Hematopoietic multipotent progenitor cell treated with erythropoietin and hydrocortisone succinate and interleukin-3 and kit ligand, for 15 days (in vitro differentiated cells): Measurements from ENCODE around the gene AMH.

Experiments used
- DNase-seq: peaks from one replicate; pipeline ENCODE4 v3.0.0-alpha.2; 2015; ENCODE audit warnings: low spot score

Gene AMH

DNA sequence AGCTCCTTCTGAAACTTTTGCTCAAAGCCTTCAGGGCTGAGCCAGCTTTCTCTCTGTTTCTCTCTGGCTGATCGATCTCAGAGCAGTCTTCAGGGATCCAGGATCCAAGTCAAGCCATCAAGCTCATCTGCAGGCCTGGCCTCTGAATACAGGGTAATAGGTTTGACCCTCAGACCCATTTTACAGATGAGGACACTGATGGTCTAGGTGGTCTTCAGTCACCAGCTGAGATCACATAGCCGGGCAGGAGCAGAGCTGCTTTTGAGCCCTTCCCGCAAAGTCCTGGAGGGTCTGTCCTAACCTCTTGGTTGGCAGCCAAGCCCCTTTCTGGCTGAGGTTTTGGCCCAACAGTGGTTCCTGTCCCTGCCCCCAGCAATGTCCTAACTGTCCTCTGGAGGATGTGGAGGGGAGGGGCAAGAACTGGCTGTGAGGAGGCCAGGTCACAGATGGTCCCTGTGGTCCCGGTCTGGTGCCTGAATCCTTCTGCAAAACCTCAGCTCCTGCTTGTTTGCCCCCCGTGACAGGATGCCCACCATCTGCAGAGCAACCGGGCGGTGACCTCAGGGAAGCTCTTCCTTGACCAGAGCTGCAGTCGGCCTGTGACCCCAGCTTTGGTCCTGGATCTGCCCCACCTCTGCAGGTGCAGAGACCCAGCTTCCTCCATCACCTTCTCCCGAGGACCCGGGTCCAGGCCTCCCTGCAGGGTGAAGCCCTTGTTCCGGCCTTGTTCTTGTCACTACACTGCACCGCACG is 38.6 kb downstream of the AMH start:
- DNase-seq, result no peak

DNA sequence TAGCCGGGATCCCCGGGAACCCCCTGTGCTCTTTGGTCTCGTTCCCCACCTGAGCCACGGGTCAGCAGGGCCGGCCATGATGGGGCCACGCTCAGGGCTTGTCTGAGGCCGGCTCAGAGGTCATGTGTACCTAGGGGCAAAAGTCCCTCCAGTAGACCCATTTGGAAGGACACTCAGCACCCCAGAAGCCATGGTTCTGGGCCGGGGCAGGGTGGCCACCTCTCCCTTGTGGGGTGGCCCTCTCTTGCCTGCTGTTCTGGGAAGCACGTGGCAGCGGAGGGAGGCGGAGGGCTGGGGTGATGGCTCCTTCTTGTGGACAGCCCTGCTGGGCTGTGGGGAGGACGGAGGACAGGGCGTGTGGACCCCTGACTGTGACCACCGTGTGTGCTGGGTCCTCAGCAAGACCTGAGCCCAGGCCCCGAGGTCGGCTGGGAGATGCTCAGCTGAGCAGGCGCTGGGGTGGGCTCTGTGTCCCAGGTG is 39.3 kb downstream of the AMH start:
- no peak for DNase-seq

DNA sequence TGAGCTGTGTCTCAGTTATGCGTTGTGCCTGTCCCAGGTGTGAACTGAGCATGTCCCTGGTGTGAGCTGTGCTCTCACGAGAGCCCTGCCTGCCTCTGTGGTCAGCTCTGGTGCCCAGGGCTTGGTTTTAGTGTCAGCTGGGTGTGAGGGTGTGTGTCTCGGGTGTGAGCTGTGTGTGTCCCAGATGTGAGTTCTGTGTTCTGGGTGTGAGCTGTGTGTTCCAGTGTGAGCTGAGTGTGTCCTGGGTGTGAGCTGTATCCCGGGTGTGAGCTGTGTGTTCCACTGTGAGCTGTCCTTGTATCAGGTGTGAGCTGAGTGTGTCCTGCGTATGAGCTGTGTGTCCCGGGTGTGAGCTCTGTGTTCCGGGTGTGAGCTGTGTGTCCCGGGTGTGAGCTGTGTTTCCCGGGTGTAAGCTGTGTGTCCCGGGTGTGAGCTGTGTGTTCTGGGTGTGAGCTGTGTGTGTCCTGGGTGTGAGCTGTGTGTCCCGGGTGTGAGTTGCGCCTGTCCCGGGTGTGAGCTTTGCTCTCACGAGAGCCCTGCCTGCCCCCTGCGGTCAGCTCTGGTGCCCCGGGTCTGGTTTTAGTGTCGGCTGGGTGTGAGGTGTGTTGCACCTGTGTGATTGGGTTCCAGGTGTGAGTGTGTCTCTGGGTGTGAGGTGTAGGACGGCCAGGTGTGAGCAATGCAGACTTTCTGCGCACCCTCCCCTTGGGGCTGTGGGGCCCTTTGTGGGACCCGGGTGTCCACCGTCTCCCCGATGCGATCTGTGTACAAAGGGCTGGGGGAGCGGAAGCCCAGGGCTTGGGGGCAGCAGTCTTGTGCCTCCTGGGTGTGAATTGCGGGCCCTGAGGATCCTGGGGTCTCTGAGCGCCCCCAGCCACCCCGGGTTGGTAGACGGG is 39.9 kb downstream of the AMH start:
- no peak for DNase-seq

DNA sequence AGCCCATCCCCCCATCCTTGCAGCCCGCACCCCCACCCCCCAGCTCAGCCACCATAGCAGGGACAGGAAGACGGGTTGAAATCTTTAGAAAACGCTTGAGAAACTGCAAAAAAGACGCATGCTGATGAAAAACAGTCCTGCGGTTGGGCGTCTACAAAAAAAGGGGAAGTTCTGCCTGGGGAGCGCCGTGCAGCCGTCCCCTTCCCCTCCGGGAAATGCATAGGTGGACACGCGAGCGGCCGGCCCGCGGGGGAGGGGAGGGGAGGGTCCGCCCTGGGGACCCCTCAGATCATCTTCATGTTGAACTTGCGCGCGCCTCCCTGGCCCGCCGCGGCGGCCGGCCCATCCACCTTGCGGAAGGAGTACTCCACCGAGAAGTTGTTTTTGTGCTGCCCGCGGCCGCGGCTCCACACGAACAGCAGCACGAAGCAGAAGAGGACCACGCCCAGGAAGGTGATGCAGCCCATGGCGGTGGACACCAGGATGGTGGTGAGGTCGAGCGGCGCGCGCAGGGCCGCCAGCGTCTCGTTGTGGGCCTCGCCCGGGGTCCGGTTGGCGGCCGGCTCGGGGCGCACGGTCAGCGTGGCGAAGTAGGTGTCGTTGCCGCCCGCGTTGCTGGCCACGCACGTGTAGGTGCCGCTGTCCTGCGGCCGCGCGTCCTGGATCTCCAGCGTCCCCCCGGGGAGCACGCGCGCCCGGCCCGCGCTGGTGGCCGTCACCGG is 40.8 kb downstream of the AMH start:
- DNase-seq, result no peak

DNA sequence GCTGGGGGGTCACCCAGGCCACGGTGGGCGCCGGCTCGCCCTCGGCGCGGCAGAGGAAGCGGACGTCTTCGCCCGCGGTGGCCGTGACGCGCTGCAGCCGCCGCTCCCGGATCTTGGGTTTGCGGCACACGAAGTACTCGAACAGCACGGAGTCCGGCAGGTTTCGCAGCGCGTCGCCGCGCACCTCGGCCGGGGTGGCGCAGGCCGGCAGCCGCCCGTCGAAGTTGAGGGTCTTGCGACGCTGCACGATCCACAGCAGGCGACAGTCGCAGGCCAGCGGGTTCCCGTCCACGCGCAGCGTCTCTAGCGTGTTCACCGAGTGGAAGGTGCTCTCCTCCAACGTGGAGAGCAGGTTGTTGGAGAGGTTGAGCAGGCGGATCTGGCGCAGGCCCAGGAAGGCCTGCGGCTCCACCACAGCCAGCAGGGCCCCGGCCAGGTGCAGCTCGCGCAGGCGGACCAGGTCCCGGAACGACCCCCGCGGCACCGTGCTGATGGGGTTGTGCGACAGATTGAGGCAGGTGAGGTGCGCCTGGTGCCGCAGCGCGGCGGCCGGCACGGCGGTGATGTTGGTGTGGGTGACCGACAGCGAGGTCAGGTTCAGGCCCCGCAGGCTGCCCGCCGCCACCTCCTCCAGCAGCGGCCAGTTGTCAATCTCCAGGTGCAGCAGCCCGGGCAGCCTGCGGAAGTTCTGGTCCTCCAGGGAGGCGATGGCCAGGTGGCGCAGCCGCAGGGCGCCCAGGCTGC is 41.5 kb downstream of the AMH start:
- no peak for DNase-seq

DNA sequence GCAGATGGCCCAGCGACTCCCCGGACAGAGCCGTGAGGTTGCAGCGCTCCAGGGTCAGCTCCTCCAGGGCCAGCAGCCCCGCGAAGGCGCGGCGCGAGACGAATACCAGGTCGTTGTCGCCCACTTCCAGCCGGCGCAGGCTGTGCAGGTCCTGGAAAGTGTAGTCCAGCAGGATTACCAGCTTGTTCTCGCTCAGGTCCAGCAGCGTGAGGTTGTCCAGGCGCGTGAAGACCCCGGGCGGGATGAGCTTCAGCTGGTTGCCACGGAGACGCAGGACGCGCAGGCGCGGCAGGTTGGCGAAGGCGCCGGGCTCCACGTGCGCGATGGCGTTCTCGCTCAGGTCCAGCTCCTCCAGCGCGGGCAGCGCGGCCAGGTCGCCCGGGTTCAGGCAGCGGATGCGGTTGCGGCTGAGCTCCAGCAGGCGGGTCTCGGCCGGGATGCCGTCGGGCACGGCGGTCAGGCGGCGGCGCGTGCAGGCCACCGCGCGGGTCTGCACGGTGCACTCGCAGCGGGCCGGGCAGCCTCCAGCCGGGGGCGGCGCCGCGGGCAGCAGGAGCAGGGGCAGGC is 42.1 kb downstream of the AMH start:
- no peak for DNase-seq

DNA sequence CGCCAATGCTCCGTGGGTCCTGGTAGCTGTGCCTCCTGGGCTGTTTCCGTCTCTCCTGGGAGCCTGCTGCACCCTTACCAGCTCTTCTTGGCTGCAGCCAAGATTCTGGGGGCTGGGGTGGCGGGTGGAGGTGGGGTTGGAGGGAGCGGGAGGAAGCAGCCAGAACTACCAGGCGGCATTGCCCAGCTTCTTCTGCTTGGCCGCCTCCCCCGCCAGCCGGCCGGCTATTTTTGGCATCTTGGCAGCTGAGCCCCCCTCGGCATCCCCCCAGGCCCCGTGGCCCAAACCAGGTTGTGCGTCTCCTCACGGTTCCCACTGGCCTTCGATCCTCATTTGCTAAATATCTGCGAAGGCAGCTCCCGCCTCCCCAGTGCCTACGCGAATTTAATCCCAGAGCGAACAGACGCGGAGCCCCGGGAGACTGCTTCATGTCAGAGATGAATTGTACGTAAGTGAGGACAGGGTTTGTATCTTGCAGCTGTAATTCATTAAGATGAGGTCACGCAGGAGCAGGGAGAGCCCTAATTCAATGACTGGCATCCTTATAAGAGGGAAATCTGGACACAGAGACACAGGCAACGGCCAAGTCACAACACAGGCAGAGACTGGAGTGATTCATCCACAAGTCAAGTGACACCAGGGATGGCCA is 45.7 kb downstream of the AMH start:
- no peak for DNase-seq

DNA sequence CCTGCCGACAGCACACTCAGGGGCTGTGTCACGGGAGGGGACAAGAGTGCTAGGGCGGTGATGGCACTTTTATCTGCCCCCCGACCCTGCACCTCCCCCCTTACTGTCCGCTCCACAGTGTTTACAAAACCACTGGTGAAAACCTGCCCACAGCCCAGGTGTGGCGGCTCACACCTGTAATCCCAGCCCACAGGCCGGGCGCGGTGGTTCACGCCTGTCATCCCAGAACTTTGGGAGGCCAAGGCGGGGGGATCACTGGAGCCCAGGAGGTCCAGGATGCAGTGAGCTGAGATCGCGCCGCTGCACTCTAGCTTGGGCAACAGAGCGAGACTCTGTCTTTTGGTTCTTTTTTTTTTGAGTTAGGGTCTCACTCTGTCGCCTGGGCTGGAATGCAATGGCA is 47.0 kb downstream of the AMH start:
- DNase-seq, result no peak

DNA sequence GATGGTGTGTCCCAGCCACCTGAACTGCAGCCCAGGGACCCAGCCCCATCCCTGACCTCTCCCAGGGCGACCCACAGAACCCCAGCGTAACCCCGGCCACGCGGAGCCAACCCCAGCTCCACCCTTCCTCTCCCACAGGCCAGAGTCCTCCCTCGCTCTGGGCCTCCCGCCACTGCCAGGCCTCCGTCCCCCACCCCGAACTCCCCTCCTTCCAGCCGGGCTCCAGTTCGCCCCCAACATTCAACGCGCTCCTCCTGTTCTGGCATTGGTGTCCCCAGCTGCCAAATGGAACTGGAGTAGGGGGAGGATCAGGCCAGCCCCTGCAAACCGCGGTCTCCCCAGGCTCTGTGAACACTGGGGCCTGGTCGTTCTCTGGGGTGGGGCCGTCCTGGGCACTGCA is 51.4 kb downstream of the AMH start:
- DNase-seq, result no peak
